ENCODE data around the gene DIO2. TPM values are rescaled to one million over a fixed set of nuclear protein-coding genes. Genes with fewer than 3 reads are reported as not detected.

The DIO2 gene
- total and polyA plus RNA-seq, 2 of the 8 experiments (the other 6 are each of a cell fraction or from before 2014, with no cell fraction given), result 0.03 to 0.65 TPM

GRCh38 chr14:80200093-80200492 is 11.2 kb downstream of the DIO2 start (continued):
- TF ChIP-seq SUZ12 (IDR thresholded peaks at IDR 0.05; ENCODE audit: low read length), result no peak
